Upper lobe of right lung (tissue), 1 donor: Measurements from ENCODE around the gene GLB1L3. TPM values are rescaled to one million over a fixed set of nuclear protein-coding genes. Genes with fewer than 3 reads are reported as not detected.
A peak's percentile ranks its signal among the peaks of the same experiment; 100 is the strongest.

Experiments used
- ATAC-seq: fragments of 200-7000 bp; cut with Tn5 transposase; one replicate; pipeline ENCODE4 v1.9.1; 2020; ENCODE audit warnings: mild to moderate bottlenecking, moderate library complexity
- DNase-seq: peaks from one replicate; pipeline ENCODE4 v3.0.0-alpha.2; 2020
- H3K27ac ChIP-seq: fragments of 200-600 bp; one replicate; pipeline ENCODE4 v1.8.0; 2022
- H3K27me3 ChIP-seq: fragments of 200-600 bp; one replicate; pipeline ENCODE4 v1.8.0; 2022; ENCODE audit warnings: mild to moderate bottlenecking
- H3K36me3 ChIP-seq: fragments of 200-600 bp; one replicate; pipeline ENCODE4 v1.8.0; 2022
- H3K4me1 ChIP-seq: fragments of 200-600 bp; one replicate; pipeline ENCODE4 v1.8.0; 2022
- H3K4me3 ChIP-seq: fragments of 200-600 bp; one replicate; pipeline ENCODE4 v1.8.0; 2022; ENCODE audit warnings: mild to moderate bottlenecking
- H3K9me3 ChIP-seq: fragments of 200-600 bp; one replicate; pipeline ENCODE4 v1.8.0; 2022
- intact Hi-C: fragments of 100-400 bp; cut with DNase I; formaldehyde crosslinking; loops from one replicate; pipeline ENCODE4 v1.11.0; 2022
- total RNA-seq: library from RNA; stranded (reverse); fragmentation: NEBNext Ultra II Directional; extraction: Animal tissue kit (Norgen Biotek cat#: 25700); gene quantifications from one replicate; pipeline ENCODE4 v1.2.1, GENCODE V29; 2021
- TF ChIP-seq, protein P1 (sequence below): fragments of 200-600 bp; IDR thresholded peaks from one replicate; pipeline ENCODE4 v1.8.0; 2022; ENCODE audit warnings: antibody characterized with exemption
- donor health status: DM: no; HTN: yes; CAD: no; lungs with severe emphysema.

Gene GLB1L3
- total RNA-seq, 1 donor from 2014 or later: 0.43 TPM

DNA sequence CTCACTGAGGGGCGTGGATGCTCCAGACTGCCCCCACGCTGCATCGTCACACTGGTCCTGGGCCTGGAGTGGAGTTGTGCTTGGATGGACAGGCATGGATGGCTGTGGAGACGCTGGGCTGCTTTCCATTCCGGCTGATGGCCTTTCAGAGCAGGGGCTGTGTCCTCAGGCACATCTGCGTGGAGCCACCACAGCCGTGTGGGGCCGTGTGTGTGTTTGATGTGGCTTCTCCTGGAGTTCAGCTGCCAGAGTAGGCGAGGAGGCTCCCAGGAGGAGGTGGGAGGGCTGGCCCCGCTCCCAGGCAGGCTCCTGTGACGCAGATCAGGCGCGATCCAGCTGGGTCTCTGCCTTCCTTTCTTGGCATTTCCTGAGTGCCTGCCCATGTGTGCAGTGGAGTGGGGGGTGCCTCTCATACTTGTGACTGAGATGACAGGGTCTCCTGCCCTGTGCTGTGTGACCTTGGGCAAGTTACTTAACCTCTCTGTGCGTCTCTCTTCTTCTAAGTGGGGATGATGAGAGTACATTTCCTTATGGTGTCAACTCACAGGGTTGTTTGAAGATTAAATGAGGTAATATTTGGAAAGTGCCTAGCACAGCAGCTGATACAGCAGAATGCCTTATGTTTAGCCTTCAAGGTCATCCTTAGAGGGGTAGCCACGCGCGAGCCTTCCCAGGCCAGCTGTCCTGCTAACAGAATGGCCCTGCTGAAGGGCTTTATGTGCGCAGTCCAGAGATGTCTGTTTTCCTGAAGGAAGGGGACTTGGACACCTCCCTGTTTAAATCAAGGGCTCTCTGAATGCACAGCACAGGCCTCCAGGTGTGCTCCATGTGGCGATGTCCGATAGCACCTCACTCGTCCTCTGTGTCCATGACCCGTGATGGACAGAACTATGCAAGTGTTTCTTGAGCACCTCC is 89.1 kb downstream of the GLB1L3 start:
- Histone ChIP-seq H3K9me3 (no peaks in the 10 kb centered on the region), H3K27ac (no peak overlapping the region), H3K4me1 (no peaks in the 10 kb centered on the region), H3K36me3 (no peaks in the 10 kb centered on the region), H3K27me3 (no peaks in the 10 kb centered on the region), H3K4me3 (no peak overlapping the region)
- ATAC-seq (no peak), DNase-seq (peak; percentile 59)
- TF ChIP-seq, protein P1, sequence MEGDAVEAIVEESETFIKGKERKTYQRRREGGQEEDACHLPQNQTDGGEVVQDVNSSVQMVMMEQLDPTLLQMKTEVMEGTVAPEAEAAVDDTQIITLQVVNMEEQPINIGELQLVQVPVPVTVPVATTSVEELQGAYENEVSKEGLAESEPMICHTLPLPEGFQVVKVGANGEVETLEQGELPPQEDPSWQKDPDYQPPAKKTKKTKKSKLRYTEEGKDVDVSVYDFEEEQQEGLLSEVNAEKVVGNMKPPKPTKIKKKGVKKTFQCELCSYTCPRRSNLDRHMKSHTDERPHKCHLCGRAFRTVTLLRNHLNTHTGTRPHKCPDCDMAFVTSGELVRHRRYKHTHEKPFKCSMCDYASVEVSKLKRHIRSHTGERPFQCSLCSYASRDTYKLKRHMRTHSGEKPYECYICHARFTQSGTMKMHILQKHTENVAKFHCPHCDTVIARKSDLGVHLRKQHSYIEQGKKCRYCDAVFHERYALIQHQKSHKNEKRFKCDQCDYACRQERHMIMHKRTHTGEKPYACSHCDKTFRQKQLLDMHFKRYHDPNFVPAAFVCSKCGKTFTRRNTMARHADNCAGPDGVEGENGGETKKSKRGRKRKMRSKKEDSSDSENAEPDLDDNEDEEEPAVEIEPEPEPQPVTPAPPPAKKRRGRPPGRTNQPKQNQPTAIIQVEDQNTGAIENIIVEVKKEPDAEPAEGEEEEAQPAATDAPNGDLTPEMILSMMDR: no peak
- intact Hi-C loops: no loop called here

GRCh38 chr11:134366254-134366653 is 90.1 kb downstream of the GLB1L3 start:
- no peak for ATAC-seq

DNA sequence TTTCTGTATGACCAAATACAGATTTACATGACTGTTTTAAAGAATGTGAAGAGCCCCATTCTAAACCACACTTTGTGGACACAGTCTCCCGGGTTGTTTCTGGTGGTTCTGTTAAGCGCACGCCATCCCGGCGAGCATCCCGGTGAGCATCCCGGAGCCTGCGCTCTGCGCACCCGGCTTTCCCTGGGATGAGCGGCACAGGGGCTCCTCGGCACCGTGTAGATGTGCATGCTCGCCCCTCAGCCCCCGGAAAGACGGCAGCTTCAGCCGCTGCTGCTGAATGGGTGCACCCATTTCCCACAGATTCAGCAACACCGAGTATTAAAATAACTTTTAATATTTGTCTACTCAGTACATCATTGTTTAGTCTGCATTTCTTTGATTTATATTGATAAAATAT is 91.6 kb downstream of the GLB1L3 start:
- intact Hi-C loops: no loop called here

More at GRCh38 chr11:134366254-134366653, 90.1 kb downstream of the GLB1L3 start:
- no peak overlapping the region for H3K4me3 ChIP-seq
- H3K9me3 ChIP-seq: no peaks in the 10 kb centered on the region
- no peak for DNase-seq
- no peaks in the 10 kb centered on the region for H3K27me3 ChIP-seq
- no peak overlapping the region for H3K27ac ChIP-seq
- TF ChIP-seq, protein P1: no peak
- intact Hi-C loops: no loop called here
- no peaks in the 10 kb centered on the region for H3K36me3 ChIP-seq
- no peaks in the 10 kb centered on the region for H3K4me1 ChIP-seq

More for the DNA sequence above, 91.6 kb downstream of the GLB1L3 start:
- Histone ChIP-seq H3K27ac (no peak overlapping the region), H3K36me3 (no peaks in the 10 kb centered on the region), H3K4me1 (no peaks in the 10 kb centered on the region), H3K4me3 (no peak overlapping the region), H3K9me3 (no peaks in the 10 kb centered on the region), H3K27me3 (no peaks in the 10 kb centered on the region)
- TF ChIP-seq, protein P1: no peak
- DNase-seq: peak; percentile 52
- no peak for ATAC-seq

Other genes starting within 250 kb of the GLB1L3 start
- 26.9 TPM for gene JAM3, start 207.3 kb upstream of the GLB1L3 start, total RNA-seq
- 17.3 TPM for gene NCAPD3, start 52.4 kb upstream of the GLB1L3 start, total RNA-seq
- 37.2 TPM for gene VPS26B, start 51.7 kb upstream of the GLB1L3 start, total RNA-seq
- 33.8 TPM for gene THYN1, start 23.0 kb upstream of the GLB1L3 start, total RNA-seq
- 44.8 TPM for gene ACAD8, start 22.8 kb upstream of the GLB1L3 start, total RNA-seq
- 4.9 TPM for gene GLB1L2, start 55.6 kb downstream of the GLB1L3 start, total RNA-seq
- 1.2 TPM for gene B3GAT1, start 135.9 kb downstream of the GLB1L3 start, total RNA-seq